OCI-LY7 (cell line): Measurements from ENCODE around the gene PPEF2.

ENCODE experiments used
- CTCF ChIP-seq: fragments of 200-600 bp; sonication (generic); conservative IDR thresholded peaks from 2 replicates; pipeline ENCODE4 v1.5.1; 2014; ENCODE audit warnings: mild to moderate bottlenecking, antibody characterized with exemption, low read length, moderate library complexity, mixed read lengths
- EZH2phosphoT487 ChIP-seq: fragments of 200-600 bp; sonication (generic); IDR thresholded peaks from 2 replicates; pipeline ENCODE4 v1.6.1; 2018; ENCODE audit warnings: low read depth, borderline replicate concordance, mild to moderate bottlenecking, mixed run types, antibody characterized with exemption, low read length, moderate library complexity, mixed read lengths

DNA sequence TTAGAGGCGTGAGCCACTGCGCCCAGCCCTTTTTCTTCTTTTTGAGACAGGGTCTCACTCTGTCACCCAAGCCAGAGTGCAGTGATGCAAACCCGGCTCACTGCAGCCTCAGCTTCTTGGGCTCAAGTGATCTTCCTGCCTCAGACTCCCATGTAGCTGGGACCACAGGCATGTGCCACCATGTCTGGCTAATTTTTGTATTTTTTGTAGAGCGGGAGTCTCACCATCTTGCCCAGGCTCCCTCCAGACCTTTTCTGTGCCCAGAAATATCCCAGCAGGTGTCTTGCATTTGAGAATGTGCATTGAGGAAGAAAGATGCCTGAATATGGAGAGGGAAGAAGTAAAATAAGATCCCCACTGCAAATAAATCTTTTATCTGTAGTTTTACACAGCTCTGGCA, 58.7 kb downstream of the PPEF2 start:
- TF ChIP-seq CTCF (no peak), EZH2phosphoT487 (no peak)
